Measurements from ENCODE around the gene AGPAT3.
"Not testable (repeated sequence)": the region's sequence is repeated elsewhere in the genome, so short reads cannot be mapped to it uniquely, and the experiment has no call there.

The AGPAT3 gene

DNA sequence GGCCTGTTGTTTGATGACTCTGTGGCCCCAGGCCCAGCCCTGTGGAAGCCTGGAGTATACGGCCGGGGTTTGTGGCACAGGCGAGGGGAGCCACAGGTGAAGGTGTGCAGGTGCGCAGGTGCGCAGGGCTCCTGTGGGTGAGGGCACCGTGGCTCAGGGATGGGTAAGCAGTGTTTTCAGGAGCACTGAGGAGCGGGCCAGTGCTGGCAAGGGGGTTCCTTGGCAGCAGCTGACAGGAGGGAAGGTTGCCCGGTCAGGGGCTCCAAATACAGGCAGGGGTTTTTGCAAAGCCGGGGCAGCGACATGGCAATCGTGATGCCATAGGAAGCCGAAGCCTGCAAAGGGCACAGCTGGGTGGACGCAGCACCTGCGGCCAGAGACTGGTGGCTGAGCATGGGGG lies 20.7 kb downstream of the AGPAT3 start:
- DNase-seq, result no peak

- no peak for DNase-seq
Measured at GRCh38 chr21:43886565-43886964, 21.5 kb downstream of the AGPAT3 start.

- DNase-seq, result no peak
Measured at GRCh38 chr21:43889069-43889468, 24.0 kb downstream of the AGPAT3 start.

DNA sequence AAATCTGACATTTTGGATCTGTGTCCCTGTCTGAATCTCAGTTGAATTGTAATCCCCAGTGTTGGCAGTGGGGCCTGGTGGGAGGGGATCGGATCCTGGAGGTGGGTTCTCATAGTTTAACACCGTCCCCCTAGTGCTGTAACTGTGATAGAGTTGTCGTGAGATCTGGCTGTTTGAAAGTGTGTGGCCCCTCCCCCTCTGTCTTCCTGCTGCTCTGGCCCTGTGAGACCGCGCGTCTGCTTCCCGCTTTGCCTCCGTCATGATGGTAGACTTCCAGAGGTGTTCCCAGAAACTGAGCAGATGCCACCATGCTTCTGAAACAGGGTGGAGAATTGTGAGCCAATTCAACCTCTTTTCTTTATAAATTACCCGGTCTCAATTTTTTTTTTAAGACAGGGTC lies 25.0 kb downstream of the AGPAT3 start:
- DNase-seq, result no peak

- no peak for DNase-seq
Measured at GRCh38 chr21:43892334-43892733, 27.3 kb downstream of the AGPAT3 start.

DNA sequence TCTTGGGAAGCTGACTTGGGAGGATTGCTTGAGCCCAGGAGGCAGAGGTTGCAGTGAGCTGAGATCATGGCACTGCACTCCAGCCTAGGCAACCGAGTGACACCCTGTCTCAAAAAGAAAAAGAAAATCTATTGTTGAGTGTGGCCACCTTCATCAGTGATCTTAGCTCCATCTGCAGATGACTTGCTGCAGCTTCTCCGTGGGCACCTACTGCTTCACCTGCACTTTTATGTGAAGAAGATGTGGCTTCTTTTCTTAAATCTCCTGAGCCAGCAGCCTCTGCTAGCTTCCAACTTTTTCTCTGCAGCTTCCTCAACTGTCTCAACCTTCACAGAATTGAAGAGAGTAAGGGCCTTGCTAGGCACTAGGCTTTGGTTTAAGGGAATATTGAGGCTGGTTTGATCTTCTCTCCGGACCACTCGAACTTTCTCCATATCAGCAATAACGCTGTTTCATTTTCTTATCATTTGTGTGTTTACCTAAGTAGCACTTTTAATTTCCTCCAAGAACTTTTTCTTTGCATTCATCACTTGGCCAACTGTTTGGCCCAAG lies 28.0 kb downstream of the AGPAT3 start:
- no peak for DNase-seq

GRCh38 chr21:43893536-43894205 lies 28.6 kb downstream of the AGPAT3 start:
- DNase-seq, result no peak

- no peak for DNase-seq
Measured at GRCh38 chr21:43894206-43894577, 29.2 kb downstream of the AGPAT3 start.

GRCh38 chr21:43895196-43895595 lies 30.2 kb downstream of the AGPAT3 start:
- DNase-seq, result no peak

DNA sequence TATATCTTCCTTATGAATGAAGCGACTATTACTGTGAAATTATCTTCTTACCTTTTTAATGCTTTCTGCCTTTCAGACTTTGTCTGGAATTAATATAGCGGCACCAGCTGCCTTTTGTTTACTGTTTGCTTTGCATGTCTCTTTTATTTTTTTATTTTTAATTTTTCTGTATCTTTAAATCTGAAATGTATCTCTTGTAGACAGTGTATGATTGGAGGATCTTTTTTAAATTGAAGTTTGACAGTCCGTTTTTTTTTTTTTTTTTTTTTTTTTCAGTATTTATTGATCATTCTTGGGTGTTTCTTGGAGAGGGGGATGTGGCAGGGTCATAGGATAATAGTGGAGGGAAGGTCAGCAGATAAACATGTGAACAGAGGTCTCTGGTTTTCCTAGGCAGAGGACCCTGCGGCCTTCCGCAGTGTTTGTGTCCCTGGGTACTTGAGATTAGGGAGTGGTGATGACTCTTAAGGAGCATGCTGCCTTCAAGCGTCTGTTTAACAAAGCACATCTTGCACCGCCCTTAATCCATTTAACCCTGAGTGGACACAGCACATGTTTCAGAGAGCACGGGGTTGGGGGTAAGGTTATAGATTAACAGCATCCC lies 31.8 kb downstream of the AGPAT3 start:
- not testable (repeated sequence) for DNase-seq

GRCh38 chr21:43899307-43900077 lies 34.5 kb downstream of the AGPAT3 start:
- no peak for DNase-seq

DNA sequence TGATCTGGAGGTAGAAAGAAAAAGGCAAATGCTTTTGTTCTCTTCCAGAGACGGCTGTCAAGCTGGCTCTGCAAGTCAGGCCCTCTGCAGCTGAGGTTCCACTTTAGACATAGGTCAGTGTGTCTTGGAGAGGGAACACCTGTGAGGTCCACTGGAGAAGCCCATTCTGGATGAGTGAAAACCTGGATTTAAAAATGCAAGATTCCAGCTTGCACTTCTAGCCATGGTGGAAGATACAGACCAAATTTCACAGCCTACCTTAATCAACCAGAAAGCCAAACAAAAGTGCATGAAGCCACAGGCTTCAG lies 35.0 kb downstream of the AGPAT3 start:
- DNase-seq, result no peak

DNA sequence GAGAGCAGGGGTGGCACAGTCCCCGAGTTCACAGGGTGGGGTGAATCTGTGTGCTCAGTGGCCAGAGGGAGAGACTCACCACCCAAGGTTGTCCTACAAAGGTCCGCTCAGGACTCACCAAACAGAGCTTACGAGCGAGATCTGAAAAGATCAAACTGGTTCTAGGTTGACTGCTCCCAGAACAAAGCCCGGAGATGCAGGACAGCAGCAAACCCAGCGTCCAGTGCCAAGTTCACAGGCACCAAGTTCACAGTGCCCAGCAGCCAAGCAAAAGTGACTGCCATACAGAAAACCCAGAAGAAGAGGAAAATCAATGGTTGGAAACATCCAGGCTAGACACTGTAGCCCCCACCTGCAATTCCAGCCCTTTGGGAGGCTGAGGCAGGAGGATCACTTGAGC lies 35.7 kb downstream of the AGPAT3 start:
- DNase-seq, result no peak

GRCh38 chr21:43902441-43902840 lies 37.4 kb downstream of the AGPAT3 start:
- DNase-seq, result no peak

GRCh38 chr21:43903451-43904091 lies 38.5 kb downstream of the AGPAT3 start:
- no peak for DNase-seq

DNA sequence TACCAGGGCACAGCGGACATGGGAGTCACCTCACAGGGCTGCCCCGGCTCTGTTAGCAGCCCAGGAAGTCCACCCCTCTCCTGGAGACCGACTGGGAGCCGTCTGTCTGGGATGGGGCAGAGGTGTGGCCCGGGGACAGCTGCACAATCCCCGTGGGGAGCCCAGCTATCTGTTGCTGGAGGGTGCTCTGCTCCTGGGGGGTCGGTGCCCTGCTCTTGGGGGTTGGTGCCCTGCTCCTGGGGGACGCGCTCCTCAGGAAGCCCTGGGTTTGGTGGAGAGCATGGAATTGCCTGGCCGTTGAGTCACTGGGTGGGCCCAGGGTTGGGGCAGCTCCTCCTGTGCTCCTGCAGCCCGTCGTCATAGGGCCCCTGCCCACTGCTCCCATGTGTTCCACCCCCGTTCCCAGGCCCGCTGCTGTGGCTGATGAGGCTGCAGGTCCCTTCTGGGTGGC lies 39.3 kb downstream of the AGPAT3 start:
- no peak for DNase-seq

DNA sequence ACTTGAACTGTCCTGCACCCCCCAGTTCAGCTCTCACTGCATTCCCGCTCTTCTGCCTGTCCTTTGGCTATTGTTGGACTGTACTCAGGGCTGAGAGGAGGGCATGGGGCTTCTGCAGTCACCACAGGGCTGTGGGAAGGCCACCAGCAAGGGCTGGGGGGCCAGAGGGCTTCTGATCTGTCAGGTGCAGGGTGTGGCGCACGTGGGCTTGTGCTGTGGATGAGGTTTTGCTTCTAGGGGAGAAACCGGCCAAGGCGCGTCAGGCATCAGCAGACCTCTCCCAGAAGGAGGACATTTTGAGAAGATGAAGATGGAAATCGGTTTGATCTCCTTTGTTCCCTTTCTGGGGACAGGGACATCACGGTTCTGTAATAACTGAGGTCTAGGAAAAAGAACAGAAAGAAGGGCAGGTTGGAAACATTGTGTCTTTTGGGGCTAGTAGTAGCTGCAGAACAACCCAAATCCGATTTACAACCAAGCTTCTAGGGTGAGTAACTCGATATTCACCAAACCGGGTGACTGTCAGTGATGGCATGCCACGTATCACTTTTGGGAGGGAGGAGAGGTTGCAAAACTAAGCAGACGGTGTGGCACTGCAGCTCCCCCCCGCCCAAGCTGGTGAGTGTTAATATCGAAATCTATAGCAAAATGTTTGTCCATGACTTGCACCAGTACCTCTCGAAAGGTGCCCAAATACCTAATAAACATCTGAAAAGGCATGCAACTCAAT lies 40.9 kb downstream of the AGPAT3 start:
- no peak for DNase-seq

DNA sequence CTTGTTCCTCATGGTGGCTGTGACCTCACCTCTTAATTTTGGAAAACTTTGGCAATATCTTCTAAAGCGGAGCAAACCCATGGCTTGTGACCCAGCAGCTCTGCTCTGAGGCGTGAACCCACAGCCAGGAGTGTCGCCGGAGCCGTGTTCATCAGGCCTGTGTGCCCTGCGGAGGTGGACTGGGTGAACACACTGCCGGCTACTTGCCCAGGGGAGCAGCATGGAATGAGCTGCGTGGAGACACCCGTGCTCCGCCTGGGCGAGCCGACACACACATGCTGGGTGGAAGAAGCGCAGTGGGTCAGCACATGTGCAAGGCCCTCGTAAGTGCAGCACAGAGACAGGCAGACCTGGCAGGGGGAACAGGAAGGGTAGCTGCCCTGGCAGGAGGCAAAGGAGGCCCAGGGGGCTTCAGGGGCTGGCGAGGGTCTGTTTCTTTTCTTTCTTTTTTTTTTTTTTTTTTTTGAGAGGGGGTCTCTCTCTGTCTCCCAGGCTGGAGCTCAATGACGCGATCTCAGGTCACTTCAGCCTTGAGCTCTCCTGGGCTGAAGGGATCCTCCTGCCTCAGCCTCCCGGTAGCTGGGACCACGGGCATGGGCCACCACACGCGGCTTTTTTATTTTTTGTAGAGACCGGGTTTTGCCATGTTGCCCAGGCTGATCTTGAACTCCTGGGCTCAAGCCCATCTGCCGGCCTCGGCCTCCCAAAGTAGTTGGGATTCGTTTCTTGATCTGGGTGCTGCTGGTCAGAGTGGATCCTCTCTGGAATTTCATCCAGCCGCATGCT lies 41.8 kb downstream of the AGPAT3 start:
- no peak for DNase-seq

DNA sequence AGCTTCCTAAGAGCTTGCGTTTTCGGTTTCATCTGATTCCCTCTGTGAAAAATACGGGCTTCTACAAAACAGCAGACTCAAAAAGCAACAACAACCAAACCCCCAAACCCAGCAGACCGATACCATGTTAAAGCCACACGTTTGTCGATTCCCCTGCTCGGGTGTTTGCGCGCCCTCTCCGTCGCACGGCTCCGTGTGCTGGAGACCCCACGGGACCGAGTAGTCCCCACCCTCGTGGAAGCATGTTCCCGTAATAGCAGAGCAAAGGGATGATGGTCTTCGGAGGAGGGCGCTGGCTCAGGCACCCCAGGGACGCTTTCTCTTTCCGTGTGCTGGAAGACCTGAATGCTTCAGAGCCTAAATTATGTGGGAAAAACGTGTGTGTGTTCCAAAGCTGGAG lies 42.7 kb downstream of the AGPAT3 start:
- DNase-seq, result no peak

- no peak for DNase-seq
Measured at GRCh38 chr21:43908167-43908566, 43.1 kb downstream of the AGPAT3 start.

DNA sequence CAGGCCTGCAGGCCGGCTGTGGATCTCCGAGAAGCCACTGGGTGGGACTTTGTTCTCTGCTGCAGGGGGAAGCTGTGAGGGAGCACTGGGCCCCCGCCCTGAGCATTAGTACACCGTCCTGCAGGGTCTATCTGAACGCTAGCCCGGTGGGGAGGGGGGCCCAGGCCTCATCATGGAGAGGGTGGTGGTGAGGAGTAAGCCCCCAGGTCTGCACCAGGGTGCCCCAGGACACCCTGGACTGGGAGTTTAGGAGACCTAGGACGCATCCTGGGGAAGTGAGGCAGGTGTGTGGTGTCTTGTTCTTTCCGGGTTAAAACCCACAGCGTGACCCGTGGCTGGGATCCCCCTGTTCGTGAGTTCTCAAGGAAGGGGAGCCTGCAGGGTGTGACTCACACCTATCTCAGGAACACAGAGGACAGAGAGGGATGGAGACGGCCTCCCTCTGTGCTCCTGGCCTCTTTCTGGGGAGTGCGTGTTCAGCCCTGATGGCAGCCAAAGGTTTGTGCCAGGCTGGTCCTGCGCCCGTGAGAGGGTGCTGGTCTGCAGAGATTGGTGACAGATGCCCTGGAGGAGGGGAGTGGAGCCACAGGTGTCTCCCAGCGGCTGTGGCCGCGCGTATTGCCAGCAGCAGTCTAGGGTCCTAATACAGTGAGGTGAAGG lies 44.8 kb downstream of the AGPAT3 start:
- no peak for DNase-seq

Measured in RPMI8226 (cell line).